ENCODE data around the gene HOMER2.

The HOMER2 gene

GRCh38 chr15:82930461-82930860, 22.1 kb downstream of the HOMER2 start:
- no peak for DNase-seq (ENCODE audit: low read depth in 2 of 2)

- no peak for DNase-seq (ENCODE audit: low read depth in 2 of 2)
Observed at GRCh38 chr15:82928711-82929110, 23.8 kb downstream of the HOMER2 start.

GRCh38 chr15:82923744-82924143, 28.8 kb downstream of the HOMER2 start:
- no peak for DNase-seq (ENCODE audit: low read depth in 2 of 2)

GRCh38 chr15:82922737-82923136, 29.8 kb downstream of the HOMER2 start:
- DNase-seq (ENCODE audit: low read depth in 2 of 2), result no peak

DNA sequence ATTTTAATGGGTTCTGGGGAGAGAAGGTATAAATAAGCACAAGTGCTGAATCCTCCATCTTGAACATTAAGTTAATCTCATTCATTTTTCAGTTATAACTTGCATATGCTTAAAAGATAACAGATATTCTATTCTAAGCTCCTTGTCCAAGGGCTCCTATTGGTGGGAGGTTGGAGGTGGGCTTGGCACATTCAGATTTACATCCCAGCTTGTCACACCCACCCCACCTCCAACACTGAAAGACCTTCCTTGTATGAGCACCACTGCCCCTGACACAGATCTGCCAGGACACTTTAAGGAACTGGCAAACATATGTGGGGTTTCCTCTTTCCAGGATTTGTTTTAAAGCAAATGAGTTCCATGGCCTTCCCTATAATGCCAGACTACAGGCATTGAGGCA, 30.6 kb downstream of the HOMER2 start:
- DNase-seq (ENCODE audit: low read depth in 2 of 2), result no peak

GRCh38 chr15:82921242-82921641, 31.3 kb downstream of the HOMER2 start:
- DNase-seq (ENCODE audit: low read depth in 2 of 2), result no peak

GRCh38 chr15:82919231-82919886, 33.2 kb downstream of the HOMER2 start:
- DNase-seq (ENCODE audit: low read depth in 2 of 2), result no peak

DNA sequence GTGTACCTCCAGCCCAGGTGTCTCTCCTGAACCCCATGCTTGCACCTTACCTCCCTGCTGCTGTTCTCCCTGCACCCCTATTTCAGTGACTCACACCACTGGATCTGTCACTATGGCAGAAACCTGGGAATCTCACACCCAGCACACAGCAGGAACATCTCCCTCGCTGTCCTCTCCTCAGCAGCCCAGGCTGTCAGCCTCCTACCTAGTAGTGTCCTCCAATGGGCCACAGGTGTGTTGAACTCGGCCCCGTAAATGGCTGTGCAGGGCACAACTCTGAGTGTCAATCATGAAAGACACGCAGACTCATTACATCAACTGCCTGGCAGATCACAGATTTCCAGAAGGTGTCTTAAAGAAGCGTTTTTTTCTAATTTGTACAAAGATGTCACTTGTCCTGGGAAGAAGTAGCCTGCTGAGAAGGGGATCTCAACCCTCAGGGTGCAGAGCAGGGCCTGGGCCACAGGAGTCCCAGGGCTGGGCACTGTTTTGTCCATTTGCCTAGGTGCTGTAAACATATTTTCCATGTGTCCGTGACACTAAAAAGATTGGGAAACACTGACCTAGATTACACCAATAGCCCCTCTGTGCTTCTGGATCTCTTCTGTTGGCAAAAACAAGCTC, 33.8 kb downstream of the HOMER2 start:
- DNase-seq (ENCODE audit: low read depth in 2 of 2), result no peak

GRCh38 chr15:82918162-82918561, 34.4 kb downstream of the HOMER2 start:
- no peak for DNase-seq (ENCODE audit: low read depth in 2 of 2)

GRCh38 chr15:82917249-82917648, 35.3 kb downstream of the HOMER2 start:
- no peak for DNase-seq (ENCODE audit: low read depth in 2 of 2)

DNA sequence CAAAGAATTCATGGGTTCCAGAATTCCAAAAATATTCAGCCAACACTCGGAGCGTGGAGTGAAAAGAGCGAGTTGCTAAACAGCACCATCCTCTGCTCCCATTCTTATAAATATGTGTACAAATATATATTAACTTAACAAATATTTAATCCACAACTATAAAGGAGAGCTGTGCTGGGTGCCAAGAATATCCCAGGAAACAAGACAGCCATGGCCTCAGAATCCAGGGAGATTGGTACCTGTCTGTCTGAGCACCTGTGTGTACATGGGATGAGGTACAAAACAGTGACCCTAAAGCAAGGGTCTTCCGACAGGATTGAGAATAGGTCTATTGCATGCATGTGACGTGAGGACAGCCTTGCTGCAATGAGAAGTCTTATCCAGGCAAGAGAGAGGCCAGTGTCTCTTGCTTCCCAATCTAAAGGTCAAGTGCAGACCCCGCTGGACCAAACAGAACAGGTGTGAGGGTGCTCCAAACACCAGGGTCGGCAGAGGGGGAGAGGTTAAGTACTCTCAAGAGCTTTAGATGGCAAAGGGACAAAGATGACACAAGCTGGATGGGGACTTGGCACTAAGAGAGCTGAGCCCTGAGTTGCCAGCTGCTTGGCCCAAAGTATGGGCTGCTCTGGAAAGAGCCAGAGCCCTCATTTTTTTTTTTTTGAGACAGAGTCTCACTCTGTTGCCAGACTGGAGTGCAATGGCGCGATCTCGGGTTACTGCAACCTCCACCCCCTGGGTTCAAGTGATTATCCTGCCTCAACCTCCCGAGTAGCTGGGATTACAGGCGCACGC, 36.2 kb downstream of the HOMER2 start:
- DNase-seq (ENCODE audit: low read depth in 2 of 2), result no peak

DNA sequence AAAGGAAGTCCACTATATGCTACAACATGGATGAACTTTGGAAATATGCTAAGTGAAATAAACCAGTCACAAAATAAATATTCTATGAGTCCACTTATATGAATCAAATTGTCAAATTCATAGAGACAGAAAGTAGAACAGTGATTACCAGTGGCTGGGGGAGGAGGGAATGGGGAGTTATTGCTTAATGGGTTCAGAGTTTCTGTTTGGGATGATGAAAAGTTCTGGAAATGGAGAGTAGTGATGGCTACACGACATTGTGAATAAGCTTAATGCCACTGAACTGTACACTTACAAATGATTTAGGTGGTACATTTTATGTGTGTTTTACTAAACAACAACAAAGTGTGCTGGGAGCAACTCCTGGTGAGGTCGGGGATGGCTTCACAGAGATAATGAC, 38.1 kb downstream of the HOMER2 start:
- DNase-seq (ENCODE audit: low read depth in 2 of 2), result no peak

GRCh38 chr15:82911458-82911857, 41.1 kb downstream of the HOMER2 start:
- no peak for DNase-seq (ENCODE audit: low read depth in 2 of 2)

GRCh38 chr15:82910721-82911120, 41.8 kb downstream of the HOMER2 start:
- no peak for DNase-seq (ENCODE audit: low read depth in 2 of 2)

- no peak for DNase-seq (ENCODE audit: low read depth in 2 of 2)
Observed at GRCh38 chr15:82909080-82909815, 43.3 kb downstream of the HOMER2 start.

- no peak for DNase-seq (ENCODE audit: low read depth in 2 of 2)
Observed at GRCh38 chr15:82907350-82907749, 45.2 kb downstream of the HOMER2 start.

DNA sequence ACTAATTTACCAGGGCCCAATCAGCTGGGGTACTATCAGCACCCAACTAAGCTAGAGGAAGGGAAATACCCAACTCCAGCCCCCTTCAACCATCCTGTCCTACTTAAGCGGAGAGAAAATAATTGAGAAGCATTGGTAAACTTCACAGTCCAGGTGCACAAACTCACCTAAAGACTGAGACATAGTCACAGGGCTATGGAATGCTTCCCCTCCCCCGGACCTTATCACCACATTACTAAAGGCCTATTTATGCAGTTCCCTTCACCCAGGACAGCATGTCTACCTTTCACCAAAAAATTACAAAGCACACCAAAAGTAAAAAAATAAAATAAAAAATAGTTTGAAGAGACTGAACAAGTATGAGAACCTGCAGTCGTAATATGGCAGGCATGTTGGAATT, 47.9 kb downstream of the HOMER2 start:
- no peak for DNase-seq (ENCODE audit: low read depth in 2 of 2)

GRCh38 chr15:82903511-82903910, 49.0 kb downstream of the HOMER2 start:
- no peak for DNase-seq (ENCODE audit: low read depth in 2 of 2)

- DNase-seq (ENCODE audit: low read depth in 2 of 2), result no peak
Observed at GRCh38 chr15:82901114-82901805, 51.3 kb downstream of the HOMER2 start.

GRCh38 chr15:82900511-82901060, 51.9 kb downstream of the HOMER2 start:
- no peak for DNase-seq (ENCODE audit: low read depth in 2 of 2)

GRCh38 chr15:82898961-82899360, 53.6 kb downstream of the HOMER2 start:
- DNase-seq (ENCODE audit: low read depth in 2 of 2), result no peak

Measured in activated CD4-positive, alpha-beta T cell treated with anti-CD3 and anti-CD28 coated beads for 24 hours (primary cell).